IgD-negative memory B cell (primary cell): ENCODE results near the gene RPGRIP1. TPM values are rescaled to one million over a fixed set of nuclear protein-coding genes. Genes with fewer than 3 reads are reported as not detected.
A peak's percentile ranks its signal among the peaks of the same experiment; 100 is the strongest.
"Not testable (repeated sequence)": the region's sequence is repeated elsewhere in the genome, so short reads cannot be mapped to it uniquely, and the experiment has no call there.

Experiments
- H3K27ac Mint-ChIP-seq, 3 donors: one replicate each; pipeline ENCODE4 v1.8.0; 2020 to 2022; ENCODE audit warnings: mild to moderate bottlenecking in 3 of 3, mixed read lengths in 3 of 3, moderate library complexity in 1 of 3
- H3K27me3 Mint-ChIP-seq: one replicate; pipeline ENCODE4 v1.8.0; 2021; ENCODE audit warnings: mixed read lengths
- H3K36me3 Mint-ChIP-seq: one replicate; pipeline ENCODE4 v1.8.0; 2020; ENCODE audit warnings: mild to moderate bottlenecking, mixed read lengths
- H3K4me1 Mint-ChIP-seq, 3 donors: one replicate each; pipeline ENCODE4 v1.8.0; 2020 to 2022; ENCODE audit warnings: mixed read lengths in 3 of 3, mild to moderate bottlenecking in 1 of 3
- H3K4me3 Mint-ChIP-seq, 4 donors: one replicate each; pipeline ENCODE4 v1.8.0; 2020 to 2022; ENCODE audit warnings: mild to moderate bottlenecking in 4 of 4, mixed read lengths in 4 of 4, moderate library complexity in 3 of 4
- H3K9me3 Mint-ChIP-seq, 3 donors: one replicate each; pipeline ENCODE4 v1.8.0; 2020 to 2021; ENCODE audit warnings: mixed read lengths in 3 of 3, mild to moderate bottlenecking in 1 of 3
- polyA plus RNA-seq: library from polyadenylated mRNA; unstranded; fragments of 300-500 nt; fragmentation: Illumina TruSeq; gene quantifications from one replicate; pipeline ENCODE4 v1.2.3, GENCODE V29; 2021

Gene RPGRIP1
- polyA plus RNA-seq, 1 donor from 2014 or later = 0.14 TPM

GRCh38 chr14:21252149-21252548 is 27.7 kb upstream of the RPGRIP1 start:
- Mint-ChIP-seq H3K9me3 (no peaks in the 10 kb centered on the region), H3K4me1 (peaks cover 26 to 51% (median 36%) of the 10 kb centered on the region in 3 donors), H3K4me3 (peak overlapping the region in 1 of 4 donors; percentile 55), H3K27ac (peak overlapping the region in 2 of 3 donors; percentile 18 to 85), H3K27me3 (no peaks in the 10 kb centered on the region), H3K36me3 (peaks cover 12% of the 10 kb centered on the region)

DNA sequence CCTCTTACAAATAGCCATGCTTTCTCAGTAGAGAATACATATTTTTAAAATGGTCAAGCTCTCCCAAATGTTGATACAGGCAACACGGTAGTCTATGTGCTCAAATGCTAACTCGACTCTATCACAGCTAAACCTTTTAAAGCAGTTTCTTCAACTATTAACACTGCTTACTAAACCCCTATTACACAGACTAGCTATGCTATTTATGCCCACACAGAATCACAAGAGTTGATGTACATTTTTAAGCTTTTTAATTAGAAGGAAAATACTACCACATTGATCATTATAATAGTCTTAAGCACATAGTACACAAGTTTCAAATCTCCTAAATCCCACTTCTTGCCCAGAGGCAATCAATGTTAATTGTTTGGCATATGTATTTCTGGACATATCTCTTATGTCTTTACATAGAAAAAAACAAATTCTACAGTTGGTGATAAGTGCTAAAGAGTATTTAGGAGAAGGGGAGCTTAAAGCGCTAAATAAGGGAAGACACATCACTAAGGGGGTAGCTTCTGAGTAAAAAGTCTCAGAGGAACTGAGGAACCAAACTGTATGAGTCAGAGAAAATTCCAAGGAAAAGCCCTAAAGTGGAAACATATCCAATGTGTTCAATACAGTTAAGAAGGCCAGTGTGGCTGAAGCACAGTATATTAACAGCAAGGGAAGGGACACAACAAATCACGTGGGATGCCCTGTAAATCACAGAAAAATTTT is 24.3 kb upstream of the RPGRIP1 start:
- Mint-ChIP-seq H3K27me3 (no peaks in the 10 kb centered on the region), H3K9me3 (no peaks in the 10 kb centered on the region), H3K27ac (peak overlapping the region; percentile 2 to 75 (median 74)), H3K4me3 (peak overlapping the region in 3 of 4 donors; percentile 17 to 80 (median 49)), H3K4me1 (peaks cover 39 to 55% (median 49%) of the 10 kb centered on the region in 3 donors), H3K36me3 (peaks cover 10% of the 10 kb centered on the region)

DNA sequence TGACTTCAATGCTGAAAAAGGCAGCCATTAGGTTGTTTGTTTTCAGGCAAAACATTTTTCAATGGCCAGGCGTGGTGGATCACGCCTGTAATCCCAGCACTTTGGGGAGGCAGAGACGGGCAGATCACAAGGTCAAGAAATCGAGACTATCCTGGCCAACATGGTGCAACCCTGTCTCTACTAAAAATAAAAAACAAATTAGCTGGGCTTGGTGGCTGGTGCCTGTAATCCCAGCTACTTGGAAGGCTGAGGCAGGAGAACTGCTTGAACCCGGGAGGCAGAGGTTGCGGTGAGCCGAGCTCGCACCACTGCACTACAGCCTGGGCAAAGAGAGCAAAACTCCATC is 23.8 kb upstream of the RPGRIP1 start:
- H3K27me3 Mint-ChIP-seq, H3K9me3 Mint-ChIP-seq, H3K36me3 Mint-ChIP-seq: not testable (repeated sequence)
- H3K4me3 Mint-ChIP-seq = peak overlapping the region in 3 of 4 donors; percentile 1 to 80 (median 49)
- H3K4me1 Mint-ChIP-seq = peaks cover 39 to 54% (median 49%) of the 10 kb centered on the region in 3 donors
- H3K27ac Mint-ChIP-seq = peak overlapping the region in 2 of 3 donors; percentile 2 to 80

- Mint-ChIP-seq H3K36me3 (peaks cover 6% of the 10 kb centered on the region), H3K27me3 (no peaks in the 10 kb centered on the region), H3K4me1 (peaks cover 41 to 57% (median 52%) of the 10 kb centered on the region in 3 donors), H3K27ac (peak overlapping the region; percentile 33 to 80 (median 63)), H3K4me3 (peak overlapping the region in 3 of 4 donors; percentile 12 to 90 (median 16)), H3K9me3 (no peaks in the 10 kb centered on the region)
Measured at GRCh38 chr14:21256539-21257393, 23.1 kb upstream of the RPGRIP1 start.

- peak overlapping the region; percentile 33 to 86 (median 63) for H3K27ac Mint-ChIP-seq
- H3K36me3 Mint-ChIP-seq = peaks cover 6% of the 10 kb centered on the region
- no peaks in the 10 kb centered on the region for H3K27me3 Mint-ChIP-seq
- no peaks in the 10 kb centered on the region for H3K9me3 Mint-ChIP-seq
- H3K4me3 Mint-ChIP-seq = peak overlapping the region in 3 of 4 donors; percentile 16 to 90 (median 71)
- peaks cover 41 to 58% (median 55%) of the 10 kb centered on the region in 3 donors for H3K4me1 Mint-ChIP-seq
Measured at GRCh38 chr14:21257394-21257909, 22.4 kb upstream of the RPGRIP1 start.

GRCh38 chr14:21258005-21258888 is 21.6 kb upstream of the RPGRIP1 start:
- Mint-ChIP-seq H3K9me3 (no peaks in the 10 kb centered on the region), H3K27me3 (no peaks in the 10 kb centered on the region), H3K4me1 (peaks cover 48 to 65% (median 60%) of the 10 kb centered on the region in 3 donors), H3K27ac (peak overlapping the region; percentile 63 to 86 (median 84)), H3K4me3 (peak overlapping the region in 3 of 4 donors; percentile 48 to 87 (median 52)), H3K36me3 (peaks cover 3% of the 10 kb centered on the region)

DNA sequence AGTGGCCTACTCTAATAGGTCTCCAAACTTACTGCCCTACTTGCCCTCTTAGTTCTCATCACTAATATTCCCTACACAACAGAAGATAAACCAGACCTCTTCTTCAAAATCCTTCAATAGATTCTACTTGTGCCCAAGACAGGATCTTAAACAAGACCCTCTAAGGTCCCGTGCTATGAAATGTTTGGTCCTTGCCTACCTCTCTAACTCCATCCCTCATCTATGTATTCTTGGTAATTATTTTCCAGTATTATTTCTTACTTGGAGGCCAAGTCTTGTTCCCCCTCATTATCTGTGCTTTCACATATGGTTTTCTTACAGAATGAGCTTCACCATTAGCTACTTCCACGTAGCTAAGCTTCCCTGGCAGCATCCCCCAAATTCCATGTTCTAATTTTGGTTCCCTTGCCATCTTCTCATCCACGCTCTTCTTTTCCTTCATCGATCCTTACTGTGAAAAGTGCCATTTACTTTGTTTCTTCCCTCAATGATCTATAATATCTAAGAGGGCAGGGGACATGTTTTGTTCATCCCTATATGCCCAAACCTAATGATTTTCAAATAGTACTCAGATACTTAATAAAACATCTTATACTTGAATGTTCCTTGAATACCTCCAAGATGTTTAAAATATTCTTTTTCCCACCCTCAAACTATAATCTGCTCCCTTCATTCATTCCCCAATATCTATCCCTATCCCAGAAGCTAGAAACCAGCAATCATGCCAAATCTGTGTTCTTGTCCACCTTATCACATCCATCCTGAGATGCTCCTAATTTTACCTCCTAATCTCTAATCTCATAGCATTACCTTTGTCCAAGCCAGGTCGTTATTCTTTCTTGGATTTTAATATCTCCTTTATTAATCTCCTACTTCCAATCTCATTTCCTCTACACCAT is 20.7 kb upstream of the RPGRIP1 start:
- H3K27ac Mint-ChIP-seq = peak overlapping the region; percentile 59 to 84 (median 63)
- H3K9me3 Mint-ChIP-seq = no peaks in the 10 kb centered on the region
- H3K27me3 Mint-ChIP-seq = no peaks in the 10 kb centered on the region
- peaks cover 3% of the 10 kb centered on the region for H3K36me3 Mint-ChIP-seq
- peaks cover 55 to 74% (median 68%) of the 10 kb centered on the region in 3 donors for H3K4me1 Mint-ChIP-seq
- peak overlapping the region in 3 of 4 donors; percentile 48 to 87 (median 74) for H3K4me3 Mint-ChIP-seq

DNA sequence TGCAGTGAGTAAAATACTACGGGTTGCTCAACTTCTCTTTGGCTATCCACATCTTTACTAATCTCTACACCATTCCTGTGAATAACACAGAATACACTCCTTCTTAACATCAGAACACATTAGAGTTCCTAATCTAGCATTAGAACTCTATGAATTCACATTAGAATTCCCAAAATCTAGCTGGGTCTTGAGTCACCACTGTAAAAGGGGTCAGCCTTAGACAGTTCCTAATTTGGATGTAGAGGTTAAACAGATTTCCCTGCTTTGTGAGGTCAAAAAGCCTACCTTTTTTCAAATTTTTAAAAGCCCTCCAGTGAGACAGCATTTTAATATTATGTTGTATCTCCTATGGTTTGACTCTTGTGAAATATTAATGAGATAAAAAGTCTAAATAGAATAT is 18.1 kb upstream of the RPGRIP1 start:
- no peaks in the 10 kb centered on the region for H3K27me3 Mint-ChIP-seq
- peaks cover 63 to 74% (median 71%) of the 10 kb centered on the region in 3 donors for H3K4me1 Mint-ChIP-seq
- peaks cover 3% of the 10 kb centered on the region for H3K36me3 Mint-ChIP-seq
- H3K4me3 Mint-ChIP-seq = peak overlapping the region in 1 of 4 donors; percentile 36
- peak overlapping the region in 2 of 3 donors; percentile 11 to 31 for H3K27ac Mint-ChIP-seq
- H3K9me3 Mint-ChIP-seq = no peaks in the 10 kb centered on the region

DNA sequence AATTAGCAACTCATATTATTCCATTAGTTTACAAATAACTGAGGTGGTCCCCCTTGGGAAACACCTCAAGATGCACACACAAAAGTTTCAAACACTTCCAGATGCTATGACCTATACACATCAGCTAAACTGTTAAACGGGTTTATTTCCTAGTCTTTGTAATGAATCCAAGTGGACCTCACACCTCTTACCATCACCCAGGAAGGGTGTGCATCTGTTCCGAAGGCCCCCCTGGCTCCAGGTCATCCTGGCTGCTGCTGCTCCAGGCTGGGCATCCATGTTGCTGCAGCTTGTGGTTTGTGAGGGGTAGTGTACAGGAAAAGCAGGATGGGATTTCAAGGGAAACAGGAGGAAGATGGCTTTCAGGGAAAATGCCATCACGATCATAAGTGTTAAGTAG is 17.5 kb upstream of the RPGRIP1 start:
- Mint-ChIP-seq H3K4me1 (peaks cover 58 to 72% (median 69%) of the 10 kb centered on the region in 3 donors), H3K9me3 (no peaks in the 10 kb centered on the region), H3K36me3 (no peaks in the 10 kb centered on the region), H3K4me3 (peak overlapping the region; percentile 8 to 88 (median 44)), H3K27me3 (no peaks in the 10 kb centered on the region), H3K27ac (peak overlapping the region in 1 of 3 donors; percentile 83)

- no peaks in the 10 kb centered on the region for H3K36me3 Mint-ChIP-seq
- H3K27me3 Mint-ChIP-seq = no peaks in the 10 kb centered on the region
- H3K27ac Mint-ChIP-seq = peak overlapping the region; percentile 31 to 96 (median 83)
- H3K4me1 Mint-ChIP-seq = peaks cover 58 to 70% (median 68%) of the 10 kb centered on the region in 3 donors
- peak overlapping the region; percentile 32 to 100 (median 96) for H3K4me3 Mint-ChIP-seq
- no peaks in the 10 kb centered on the region for H3K9me3 Mint-ChIP-seq
Measured at GRCh38 chr14:21263284-21264024, 16.4 kb upstream of the RPGRIP1 start.

- Mint-ChIP-seq H3K4me3 (peak overlapping the region; percentile 52 to 100 (median 96)), H3K4me1 (peaks cover 52 to 63% (median 62%) of the 10 kb centered on the region in 3 donors), H3K27ac (peak overlapping the region; percentile 83 to 96 (median 92)), H3K9me3 (no peaks in the 10 kb centered on the region), H3K36me3 (peaks cover 2% of the 10 kb centered on the region), H3K27me3 (no peaks in the 10 kb centered on the region)
Measured at GRCh38 chr14:21264025-21264801, 15.7 kb upstream of the RPGRIP1 start.

GRCh38 chr14:21267431-21267845 is 12.4 kb upstream of the RPGRIP1 start:
- Mint-ChIP-seq H3K4me1 (peaks cover 50 to 51% (median 51%) of the 10 kb centered on the region in 3 donors), H3K27me3 (no peaks in the 10 kb centered on the region), H3K27ac (peak overlapping the region; percentile 92 to 100 (median 99)), H3K9me3 (no peaks in the 10 kb centered on the region), H3K4me3 (peak overlapping the region; percentile 92 to 100 (median 100)), H3K36me3 (peaks cover 2% of the 10 kb centered on the region)
